COR-L47 (cell line): Measurements from ENCODE around the gene OSBPL8.

Experiments used
- DNase-seq: peaks from one replicate; lab custom pipeline; 2025; lab: John Stamatoyannopoulos, UW

OSBPL8 gene, protein sequence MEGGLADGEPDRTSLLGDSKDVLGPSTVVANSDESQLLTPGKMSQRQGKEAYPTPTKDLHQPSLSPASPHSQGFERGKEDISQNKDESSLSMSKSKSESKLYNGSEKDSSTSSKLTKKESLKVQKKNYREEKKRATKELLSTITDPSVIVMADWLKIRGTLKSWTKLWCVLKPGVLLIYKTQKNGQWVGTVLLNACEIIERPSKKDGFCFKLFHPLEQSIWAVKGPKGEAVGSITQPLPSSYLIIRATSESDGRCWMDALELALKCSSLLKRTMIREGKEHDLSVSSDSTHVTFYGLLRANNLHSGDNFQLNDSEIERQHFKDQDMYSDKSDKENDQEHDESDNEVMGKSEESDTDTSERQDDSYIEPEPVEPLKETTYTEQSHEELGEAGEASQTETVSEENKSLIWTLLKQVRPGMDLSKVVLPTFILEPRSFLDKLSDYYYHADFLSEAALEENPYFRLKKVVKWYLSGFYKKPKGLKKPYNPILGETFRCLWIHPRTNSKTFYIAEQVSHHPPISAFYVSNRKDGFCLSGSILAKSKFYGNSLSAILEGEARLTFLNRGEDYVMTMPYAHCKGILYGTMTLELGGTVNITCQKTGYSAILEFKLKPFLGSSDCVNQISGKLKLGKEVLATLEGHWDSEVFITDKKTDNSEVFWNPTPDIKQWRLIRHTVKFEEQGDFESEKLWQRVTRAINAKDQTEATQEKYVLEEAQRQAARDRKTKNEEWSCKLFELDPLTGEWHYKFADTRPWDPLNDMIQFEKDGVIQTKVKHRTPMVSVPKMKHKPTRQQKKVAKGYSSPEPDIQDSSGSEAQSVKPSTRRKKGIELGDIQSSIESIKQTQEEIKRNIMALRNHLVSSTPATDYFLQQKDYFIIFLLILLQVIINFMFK

DNA sequence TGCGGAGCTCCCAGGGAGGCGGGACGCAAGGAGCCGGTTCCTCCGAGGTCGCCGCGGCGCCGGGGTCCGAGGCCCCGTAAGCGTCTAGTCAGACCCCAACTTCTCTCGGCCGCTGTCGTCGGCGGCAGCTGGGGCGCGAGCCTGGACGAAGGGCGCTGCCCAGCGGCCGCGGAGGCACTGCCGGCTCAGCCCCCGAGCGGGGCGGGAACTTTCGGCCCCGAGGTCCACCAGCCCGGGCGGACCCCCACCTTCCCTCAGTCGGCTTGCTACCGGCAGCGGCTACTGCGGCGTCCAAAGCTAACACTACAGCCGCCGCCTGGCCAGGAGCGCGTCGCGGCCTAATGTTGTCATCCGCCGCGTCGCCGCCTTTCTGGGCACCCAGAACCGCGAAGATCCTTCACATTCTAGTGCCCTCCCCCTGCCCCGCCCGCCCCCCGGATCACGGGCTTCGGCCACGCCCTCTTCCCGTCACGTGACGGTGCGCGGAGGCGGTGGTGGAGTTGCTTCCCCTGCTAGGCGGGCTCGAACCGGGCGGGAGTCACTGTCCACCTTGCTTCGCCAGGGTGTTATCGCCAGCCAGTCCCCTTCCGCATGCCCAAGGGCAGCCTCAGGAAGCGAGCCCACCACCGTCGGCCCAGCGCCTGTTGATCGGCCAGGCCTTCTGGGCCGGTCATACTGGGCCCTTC is at the start of gene OSBPL8:
Gene OSBPL8, minus strand, starts transcription at position 372 of the 686 bp plus-strand sequence. CDS start 72,220 bp downstream, outside the sequence.
- DNase-seq = peak; percentile 87

DNA sequence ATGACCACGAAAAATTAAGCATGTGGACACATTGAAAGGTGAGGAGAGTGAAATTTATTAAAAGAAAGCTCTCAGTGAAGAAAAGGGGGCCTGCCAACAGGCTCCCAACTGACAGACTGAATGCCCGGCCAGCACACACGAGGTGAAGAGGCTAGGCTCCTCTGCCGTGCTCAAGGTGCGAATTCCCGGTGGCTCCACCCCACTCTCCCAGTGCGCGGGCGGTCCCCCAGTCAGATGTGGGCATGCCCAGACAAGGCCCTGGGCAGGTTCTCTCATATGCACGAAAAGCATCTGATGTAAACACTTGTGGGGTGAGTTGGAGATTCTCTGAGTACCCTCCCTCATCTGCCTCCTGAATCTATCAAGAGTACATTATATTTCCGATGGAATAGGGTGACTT is 48.5 kb upstream of the OSBPL8 start:
- DNase-seq = no peak

DNA sequence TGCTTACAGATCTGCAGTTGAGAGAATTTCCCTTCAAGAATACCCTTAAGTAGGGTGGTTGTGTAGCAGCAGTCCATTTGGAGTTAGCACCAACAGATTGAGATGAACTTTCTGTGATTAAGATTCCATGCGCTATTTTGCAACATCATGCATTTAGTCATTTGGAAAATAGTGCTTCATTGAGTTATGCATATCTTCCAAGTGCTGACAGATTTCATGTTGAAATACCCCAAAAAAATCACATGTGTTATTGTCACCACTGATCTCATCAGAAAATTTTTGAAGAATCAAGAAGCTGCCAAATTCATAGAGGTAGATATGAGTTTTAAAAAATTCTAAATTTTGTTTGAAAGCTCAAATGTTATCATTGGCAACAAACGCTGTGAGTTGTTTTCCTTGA is 35.5 kb upstream of the OSBPL8 start:
- DNase-seq = no peak

DNA sequence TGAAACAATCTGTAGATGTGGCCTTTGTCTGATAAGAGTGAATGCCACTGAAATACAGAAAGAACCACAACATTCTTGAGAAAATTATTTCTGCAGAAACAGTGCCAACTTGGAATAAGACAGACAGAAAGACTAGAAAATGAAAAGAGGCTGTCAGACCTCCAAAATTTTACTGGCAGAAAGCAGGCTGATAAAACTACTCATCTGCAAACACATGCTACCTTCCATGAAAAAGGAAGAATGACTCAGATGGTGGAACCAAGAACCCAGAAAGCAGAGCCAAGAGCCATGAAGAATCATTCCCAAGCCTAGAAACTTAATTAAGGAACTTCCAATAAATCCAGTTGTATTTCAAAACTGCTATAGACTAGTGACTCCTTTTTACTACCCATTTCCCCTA is 31.9 kb upstream of the OSBPL8 start:
- DNase-seq = no peak

DNA sequence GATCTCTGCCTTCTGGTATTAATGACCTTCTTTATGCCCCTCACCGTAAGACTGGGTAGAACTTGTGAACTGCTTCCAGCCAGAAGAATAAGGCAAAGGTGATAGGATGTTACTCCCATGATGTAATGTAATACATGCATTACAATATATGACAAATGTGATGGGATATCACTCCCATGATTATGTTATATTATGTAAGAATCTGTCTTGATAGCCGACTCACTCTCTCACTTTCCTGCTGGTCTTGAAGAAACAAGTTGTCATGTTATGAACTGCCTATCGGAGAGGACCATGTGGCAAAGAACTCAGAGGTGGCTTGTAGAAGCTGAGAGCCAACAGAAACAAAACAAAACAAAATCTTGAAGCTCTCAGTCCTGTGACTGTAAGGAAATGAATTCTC is 30.6 kb upstream of the OSBPL8 start:
- no peak for DNase-seq

DNA sequence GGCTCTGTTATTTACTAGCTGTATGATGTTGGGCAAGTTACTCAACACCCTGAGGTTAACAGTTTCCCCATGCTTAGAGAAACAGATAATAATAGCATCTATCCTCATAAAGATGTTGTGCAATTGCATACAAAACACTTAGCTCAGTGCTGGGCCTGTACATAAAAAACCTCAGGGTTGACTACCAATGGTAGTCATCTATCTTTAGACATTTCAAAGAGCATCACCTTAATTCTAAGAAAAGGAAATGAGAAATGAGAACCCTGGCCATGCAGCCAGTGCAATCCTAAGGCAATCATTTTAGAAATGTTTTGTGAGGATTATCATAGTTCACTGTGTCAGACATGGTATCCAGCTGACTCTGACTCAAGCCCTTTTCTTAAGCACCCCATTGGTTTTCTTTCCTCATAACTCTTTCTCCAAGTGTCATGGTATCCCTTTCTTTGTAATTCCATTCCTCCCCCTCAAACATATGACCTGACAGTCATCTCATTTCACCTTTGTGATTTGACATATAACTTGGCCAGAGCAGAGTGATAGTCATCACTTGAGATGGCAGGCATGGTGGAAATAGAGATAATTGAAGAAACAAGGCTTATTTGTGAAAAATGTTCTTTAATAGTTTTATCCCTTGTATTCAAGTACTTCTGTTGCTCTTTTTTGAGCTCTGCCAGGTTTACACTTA is 29.5 kb upstream of the OSBPL8 start:
- no peak for DNase-seq

DNA sequence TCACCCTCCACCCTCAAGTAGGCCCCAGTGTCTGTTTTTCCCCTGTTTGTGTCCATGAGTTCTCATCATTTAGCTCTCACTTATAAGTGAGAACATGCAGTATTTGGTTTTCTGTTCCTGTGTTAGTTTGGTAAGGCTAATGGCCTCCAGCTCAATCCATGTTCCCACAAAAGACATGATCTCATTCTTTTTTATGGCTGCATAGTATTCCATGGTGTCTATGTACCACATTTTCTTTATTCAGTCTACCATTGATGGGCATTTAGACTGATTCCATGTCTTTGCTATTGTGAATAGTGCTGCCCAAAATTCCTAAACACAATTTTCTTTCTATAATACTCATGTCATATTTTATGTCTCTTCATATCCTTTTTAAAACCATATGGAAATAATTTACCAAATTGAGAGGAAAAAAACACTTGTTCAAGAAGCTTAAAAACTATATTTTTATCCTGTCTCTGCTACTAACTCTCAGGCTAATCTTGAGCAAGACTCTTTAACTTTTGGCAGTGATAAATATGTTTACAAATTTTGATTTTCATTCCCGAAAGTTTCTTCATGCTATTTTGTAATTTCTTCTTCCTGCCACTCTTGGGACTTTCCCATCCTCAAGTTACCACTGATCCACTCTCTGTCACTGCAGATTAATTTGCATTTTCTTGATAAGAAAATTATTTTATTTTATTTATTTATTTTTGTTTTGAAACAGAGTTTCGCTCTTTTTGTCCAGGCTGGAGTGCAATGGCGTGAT is 28.0 kb upstream of the OSBPL8 start:
- DNase-seq = no peak

DNA sequence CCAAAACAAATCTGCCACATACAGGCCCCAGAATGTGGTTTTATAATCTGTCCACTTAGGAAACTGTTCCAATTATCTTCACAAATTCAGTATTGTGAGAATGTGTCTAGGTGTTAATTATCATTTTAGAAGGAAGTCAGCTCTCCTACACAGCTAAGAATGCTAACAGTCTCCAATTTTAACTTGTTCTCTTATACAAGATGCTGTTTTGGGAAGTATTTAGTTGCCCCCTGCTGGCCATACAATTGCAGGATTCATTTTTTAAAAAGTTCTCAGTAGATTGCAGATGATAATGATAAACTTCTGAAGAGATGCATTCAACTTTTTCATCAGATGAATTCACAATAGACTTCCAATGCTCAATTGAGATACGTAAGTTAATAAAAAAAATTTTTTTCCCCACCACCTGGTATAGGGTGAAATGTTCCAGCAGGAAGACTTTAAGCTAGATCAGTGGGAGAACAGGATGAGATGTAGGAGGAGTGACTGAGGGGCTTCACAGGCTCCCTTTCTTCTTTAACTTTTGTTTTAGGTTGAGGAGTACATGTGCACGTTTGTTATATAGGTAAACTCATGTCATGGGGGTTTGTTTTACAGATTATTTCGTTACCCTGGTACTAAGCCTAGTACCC is 27.3 kb upstream of the OSBPL8 start:
- DNase-seq = peak; percentile 16

DNA sequence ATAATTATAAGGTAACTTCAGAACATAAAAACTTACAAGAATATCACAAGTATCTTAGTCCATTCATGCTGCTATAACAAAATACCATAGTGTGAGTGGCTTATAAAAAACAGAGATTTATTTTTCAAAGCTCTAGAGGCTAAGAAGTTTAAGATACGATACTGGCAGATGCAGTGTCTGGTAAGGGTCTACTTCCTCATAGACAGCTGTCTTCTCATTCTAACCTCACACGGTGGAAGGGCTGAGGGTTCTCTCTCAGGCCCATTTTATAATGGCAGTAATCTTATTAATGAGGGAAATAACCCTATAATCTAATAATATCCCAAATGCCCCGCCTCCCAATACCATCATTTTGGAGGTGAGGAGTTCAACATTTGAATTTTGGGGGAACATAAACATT is 23.7 kb upstream of the OSBPL8 start:
- no peak for DNase-seq

DNA sequence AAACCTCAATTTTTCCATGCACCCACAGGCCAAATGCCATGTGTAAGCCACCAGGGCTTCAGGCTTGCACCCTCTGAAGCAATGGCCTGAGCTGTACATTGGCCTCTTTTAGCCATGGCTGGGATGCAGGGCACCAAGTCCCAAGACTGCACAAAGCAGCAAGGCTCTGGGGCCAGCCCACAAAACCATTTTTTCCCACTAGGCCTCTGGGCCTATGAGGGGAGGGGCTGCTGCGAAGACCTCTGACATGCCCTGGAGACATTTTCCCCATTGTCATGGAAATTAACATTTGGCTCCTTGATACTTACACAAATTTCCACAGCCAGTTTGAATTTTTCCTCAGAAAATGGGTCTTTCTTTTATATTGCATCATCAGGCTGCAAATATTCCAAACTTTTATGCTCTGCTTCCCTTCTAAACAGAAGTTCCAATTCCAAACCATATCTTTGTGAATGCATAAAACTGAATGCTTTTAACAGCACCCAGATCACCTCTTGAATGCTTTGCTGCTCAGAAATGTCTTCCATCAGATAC is 14.3 kb upstream of the OSBPL8 start:
- no peak for DNase-seq

DNA sequence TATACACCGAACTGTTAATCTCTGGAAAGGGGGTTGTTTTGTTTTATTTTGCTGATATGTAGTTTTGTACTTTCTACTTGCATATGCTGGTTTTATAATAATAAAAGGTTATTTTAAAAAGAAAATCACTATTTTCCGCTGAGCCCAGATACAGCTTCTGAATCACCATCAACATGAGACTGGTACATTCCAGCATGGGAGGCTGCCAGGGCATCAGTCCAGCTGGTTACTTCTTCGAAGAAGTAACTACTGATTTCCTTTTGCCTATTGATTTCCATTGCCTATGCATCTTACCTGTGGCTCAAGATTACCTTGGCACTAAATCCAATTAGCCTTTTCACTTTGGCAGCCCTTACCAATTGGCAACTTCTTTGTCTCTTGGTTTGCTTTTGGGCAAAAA is 11.7 kb upstream of the OSBPL8 start:
- DNase-seq = no peak

DNA sequence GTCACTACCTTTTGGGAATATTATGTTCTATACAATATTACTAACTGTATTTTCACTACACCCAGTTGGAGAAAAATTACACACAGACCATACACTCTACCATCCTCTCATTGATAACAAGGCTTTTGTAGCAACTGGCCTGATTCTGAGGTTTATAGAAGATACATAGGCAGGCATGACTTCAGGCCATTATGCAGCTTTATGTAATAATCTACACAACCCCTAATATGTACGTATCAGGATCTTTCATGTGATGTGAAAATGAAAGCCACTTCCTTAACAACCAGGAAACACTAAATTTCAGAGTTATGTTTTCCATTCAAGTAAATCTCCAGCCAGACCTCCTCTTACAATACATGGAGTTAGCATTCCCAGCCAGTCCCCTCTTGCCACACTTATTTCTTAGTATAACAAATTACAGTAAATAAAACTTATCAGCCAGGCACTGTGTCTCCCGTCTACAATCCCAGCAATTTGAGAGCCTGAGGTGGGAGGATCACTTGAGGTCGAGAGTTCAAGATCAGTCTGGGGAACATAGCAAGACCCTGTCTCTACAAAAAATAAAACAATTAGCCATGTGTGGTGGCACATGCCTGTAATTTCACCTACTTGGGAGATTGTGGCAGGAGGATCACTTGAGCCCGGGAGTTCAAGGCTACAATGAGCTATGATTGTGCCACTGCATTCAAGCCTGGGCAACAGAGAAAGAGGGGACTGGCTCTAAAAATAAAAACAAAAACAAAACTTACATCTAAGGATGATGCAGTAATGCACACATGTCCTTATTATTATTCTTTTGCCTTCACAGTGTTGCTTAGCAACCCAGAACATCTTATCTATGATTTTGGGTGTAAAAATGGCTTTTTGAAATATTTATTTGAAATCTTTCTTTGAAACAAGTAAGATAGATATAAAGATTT is 10.4 kb upstream of the OSBPL8 start:
- no peak for DNase-seq

DNA sequence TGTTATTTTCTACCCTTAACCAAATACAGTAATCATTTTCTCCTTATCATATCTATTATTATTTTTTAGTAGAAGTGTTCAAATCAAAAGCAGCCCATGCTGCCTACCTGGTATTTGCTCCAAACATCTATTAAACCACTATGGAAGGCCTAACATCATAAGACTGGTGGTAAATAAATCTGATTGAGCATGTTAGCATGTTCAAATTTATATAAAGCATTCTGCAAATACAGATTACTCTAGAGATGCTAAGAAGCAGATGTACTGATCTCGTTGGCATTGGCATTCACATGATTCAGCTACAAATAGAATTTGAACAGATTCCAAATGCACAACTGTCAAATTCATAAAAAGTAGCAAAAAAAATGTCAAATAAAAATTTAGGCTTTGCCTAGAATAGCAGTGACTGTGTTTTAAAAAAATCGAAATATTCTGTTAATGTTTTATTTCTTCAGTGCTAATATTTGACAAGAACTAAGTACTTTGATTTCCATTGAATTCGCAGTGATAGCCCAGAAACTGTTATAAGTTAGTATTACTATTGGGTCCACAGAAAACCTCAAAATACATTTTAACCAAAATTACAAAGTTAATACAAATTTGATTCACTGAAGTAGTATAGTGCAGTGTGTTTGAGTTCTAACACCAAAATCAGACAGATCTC is 9.4 kb upstream of the OSBPL8 start:
- DNase-seq = no peak

DNA sequence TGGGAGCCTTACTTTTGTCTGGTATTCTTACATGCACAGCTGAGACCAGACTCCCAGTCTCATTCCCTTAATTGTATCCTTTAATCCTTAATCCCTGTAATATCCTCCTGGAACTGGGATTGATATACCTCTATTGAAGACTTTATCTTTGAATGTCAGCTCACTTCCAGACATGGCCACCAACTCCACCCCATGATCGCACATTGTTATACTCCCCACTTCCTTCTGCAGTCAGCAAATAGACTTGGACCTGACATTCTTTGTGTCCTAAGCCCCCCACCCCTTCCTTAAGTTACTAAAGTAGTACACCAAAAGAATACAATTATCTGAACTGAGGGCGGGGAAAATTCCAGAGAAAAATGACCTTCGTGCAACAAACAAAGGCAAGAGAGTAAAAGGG is 8.6 kb upstream of the OSBPL8 start:
- DNase-seq = no peak

DNA sequence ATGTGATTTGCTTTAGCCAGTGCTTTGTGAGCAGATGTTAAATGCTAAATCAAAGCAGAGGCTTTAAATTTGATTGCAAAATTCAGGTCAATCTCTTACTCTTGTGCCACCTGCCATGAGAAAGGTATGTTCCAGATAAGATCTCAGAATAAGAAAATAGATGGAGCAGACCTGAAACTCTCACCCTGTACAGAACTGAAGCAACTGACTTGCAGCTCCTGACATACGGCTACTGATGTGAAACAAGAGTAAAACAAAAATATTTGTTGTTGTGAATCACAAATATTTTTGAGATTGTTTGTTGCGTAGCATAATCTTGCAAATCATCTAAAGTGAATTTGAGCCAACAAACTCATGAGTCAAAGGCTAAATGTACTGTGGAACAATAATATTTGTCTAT is 3.5 kb upstream of the OSBPL8 start:
- DNase-seq = no peak

DNA sequence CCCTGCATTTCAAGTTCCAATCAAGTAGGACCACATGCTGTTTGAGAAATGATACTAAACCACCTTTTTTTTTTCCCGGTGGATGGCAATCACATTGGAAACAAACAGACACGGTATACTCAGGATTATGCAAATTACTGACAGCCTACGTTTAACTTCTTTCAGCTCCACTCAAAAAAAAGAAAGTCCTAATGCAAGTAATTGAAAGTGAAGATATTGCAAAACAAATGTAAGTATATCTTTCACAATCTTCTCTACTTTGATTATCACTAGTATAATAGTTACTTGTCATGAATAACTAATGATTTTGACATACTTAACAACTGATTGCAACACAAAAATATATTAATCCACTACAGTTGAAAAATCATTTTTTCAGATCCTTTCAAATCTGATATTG is 2.6 kb upstream of the OSBPL8 start:
- no peak for DNase-seq

DNA sequence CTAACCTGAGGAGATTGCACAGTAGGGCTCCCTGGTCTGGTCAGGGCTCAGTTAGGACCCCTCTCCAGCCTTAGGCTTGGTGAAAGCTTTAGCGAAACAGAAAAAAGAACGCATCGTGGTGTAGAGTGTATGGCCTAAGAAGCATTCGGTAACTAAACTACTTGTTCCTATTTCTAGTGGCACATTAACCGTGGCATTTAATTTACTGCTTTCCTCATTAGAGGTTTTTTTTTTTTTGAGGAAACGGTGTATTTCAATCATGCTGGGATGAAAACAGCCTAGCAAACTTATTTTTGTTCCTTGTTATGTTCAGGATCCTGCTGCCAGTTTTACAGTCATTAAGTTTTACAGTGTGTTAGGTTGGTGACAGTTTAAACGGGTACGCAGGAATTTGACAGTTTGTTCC is 518 bp upstream of the OSBPL8 start:
- DNase-seq = no peak

DNA sequence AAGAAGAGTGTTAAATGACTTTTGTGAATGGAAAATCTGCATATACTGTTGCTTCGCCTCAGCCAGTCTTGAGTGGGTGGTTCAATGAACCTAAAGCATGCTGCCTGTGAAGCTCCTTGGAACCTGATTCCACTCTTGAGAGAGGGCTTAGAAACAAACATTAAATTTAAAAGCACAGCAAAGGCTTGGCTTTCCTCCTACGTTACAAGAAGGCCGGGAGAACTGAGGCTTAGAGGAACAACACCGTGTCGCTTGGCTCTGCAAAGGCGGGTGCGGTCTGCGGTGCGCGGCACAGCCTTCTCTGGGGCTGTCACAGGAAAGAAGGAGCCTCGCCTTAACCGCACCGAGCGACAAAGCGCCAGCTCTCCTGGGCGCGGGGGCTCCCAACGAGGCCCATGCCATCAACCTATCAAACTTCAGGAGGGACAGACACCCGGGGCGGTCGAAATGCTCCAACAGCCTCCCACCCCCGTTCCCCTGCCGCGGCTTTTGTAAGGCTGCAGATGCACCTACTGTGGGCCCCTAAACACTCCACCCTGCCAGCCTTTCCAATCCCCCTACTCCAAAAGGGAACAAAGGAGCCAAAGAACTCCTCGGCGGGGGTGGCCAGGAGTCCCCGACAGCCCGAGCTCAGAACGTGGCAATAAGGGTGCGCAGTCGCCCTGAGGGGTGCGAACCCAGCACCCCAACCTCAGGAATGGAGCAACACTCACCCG is 729 bp downstream of the OSBPL8 start:
- DNase-seq = peak; percentile 36
